ENCODE results near the gene DEGS2.
"Not testable (repeated sequence)": the region's sequence is repeated elsewhere in the genome, so short reads cannot be mapped to it uniquely, and the experiment has no call there.

DEGS2 gene

GRCh38 chr14:100159094-100159864 is at the start of gene DEGS2:
Gene DEGS2 (minus strand): TSS chr14:100159645. CDS start chr14:100159587, 58 bp downstream.
- Mint-ChIP-seq H3K4me1 (peaks cover 23% of the 10 kb centered on the region), H3K4me3 (peak within 1 kb of the TSS; percentile 52), H3K27me3 (ENCODE audit: low read depth, poor library complexity) (peaks cover 94% of the 10 kb centered on the region), H3K27ac (no peak within 1 kb of the TSS), H3K9me3 (peaks cover 8% of the 10 kb centered on the region), H3K36me3 (ENCODE audit: low read depth) (no peaks in the 10 kb centered on the region)
- DNase-seq, result peak; percentile 69
- TF ChIP-seq CTCF (IDR thresholded peaks at IDR 0.05), result no peak

- H3K9me3 Mint-ChIP-seq; H3K4me3 Mint-ChIP-seq; H3K27ac Mint-ChIP-seq; H3K4me1 Mint-ChIP-seq; DNase-seq; H3K27me3 Mint-ChIP-seq (ENCODE audit: low read depth, poor library complexity): not testable (repeated sequence)
- peaks cover 28% of the 10 kb centered on the region for H3K36me3 Mint-ChIP-seq (ENCODE audit: low read depth)
These were observed 48.7 kb upstream of the DEGS2 start for GRCh38 chr14:100208136-100208535.

GRCh38 chr14:100207588-100207987 is 48.1 kb upstream of the DEGS2 start:
- not testable (repeated sequence) for H3K27me3 Mint-ChIP-seq (ENCODE audit: low read depth, poor library complexity); H3K4me1 Mint-ChIP-seq; H3K4me3 Mint-ChIP-seq; H3K9me3 Mint-ChIP-seq; H3K27ac Mint-ChIP-seq; DNase-seq
- peaks cover 28% of the 10 kb centered on the region for H3K36me3 Mint-ChIP-seq (ENCODE audit: low read depth)

GRCh38 chr14:100204835-100205167 is 45.4 kb upstream of the DEGS2 start:
- H3K4me3 Mint-ChIP-seq; H3K27me3 Mint-ChIP-seq (ENCODE audit: low read depth, poor library complexity); H3K4me1 Mint-ChIP-seq; H3K27ac Mint-ChIP-seq; H3K9me3 Mint-ChIP-seq; DNase-seq: not testable (repeated sequence)
- H3K36me3 Mint-ChIP-seq (ENCODE audit: low read depth), result peaks cover 26% of the 10 kb centered on the region

GRCh38 chr14:100203962-100204834 is 44.8 kb upstream of the DEGS2 start:
- no peak overlapping the region for H3K4me3 Mint-ChIP-seq
- DNase-seq, result no peak
- H3K27ac Mint-ChIP-seq, result no peak overlapping the region
- no peak for TF ChIP-seq CTCF (IDR thresholded peaks at IDR 0.05)
- H3K4me1 Mint-ChIP-seq, result no peaks in the 10 kb centered on the region
- peaks cover 20% of the 10 kb centered on the region for H3K36me3 Mint-ChIP-seq (ENCODE audit: low read depth)
- peaks cover 3% of the 10 kb centered on the region for H3K9me3 Mint-ChIP-seq
- peaks cover 6% of the 10 kb centered on the region for H3K27me3 Mint-ChIP-seq (ENCODE audit: low read depth, poor library complexity)

GRCh38 chr14:100203146-100203545 is 43.7 kb upstream of the DEGS2 start:
- no peak for TF ChIP-seq CTCF (IDR thresholded peaks at IDR 0.05)
- no peak for DNase-seq
- Mint-ChIP-seq H3K27me3 (ENCODE audit: low read depth, poor library complexity) (peaks cover 6% of the 10 kb centered on the region), H3K4me1 (no peaks in the 10 kb centered on the region), H3K4me3 (no peak overlapping the region), H3K9me3 (peaks cover 3% of the 10 kb centered on the region), H3K27ac (no peak overlapping the region), H3K36me3 (ENCODE audit: low read depth) (peaks cover 20% of the 10 kb centered on the region)

- Mint-ChIP-seq H3K36me3 (ENCODE audit: low read depth) (peaks cover 19% of the 10 kb centered on the region), H3K27me3 (ENCODE audit: low read depth, poor library complexity) (peaks cover 6% of the 10 kb centered on the region), H3K27ac (no peak overlapping the region), H3K4me3 (no peak overlapping the region), H3K4me1 (no peaks in the 10 kb centered on the region), H3K9me3 (peaks cover 2% of the 10 kb centered on the region)
- no peak for DNase-seq
- no peak for TF ChIP-seq CTCF (IDR thresholded peaks at IDR 0.05)
These were observed 43.3 kb upstream of the DEGS2 start for GRCh38 chr14:100202712-100203111.

All from nephron progenitor cell (in vitro differentiated cells).